Tibial artery (tissue), 4 donors: ENCODE results near the gene INPP5A.

Experiments
- DNase-seq, 2 donors: peaks; one replicate each; pipeline ENCODE4 v3.0.0-alpha.2; 2019
- H3K27ac ChIP-seq, 2 donors: fragments of 200-600 bp; sonication (generic) in 1 of 2; 1 replicate in 1 of 2; 2 replicates in 1 of 2; pipeline ENCODE4 v1.5.1; 2018 to 2019; ENCODE audit warnings: mild to moderate bottlenecking in 1 of 2
- H3K27me3 ChIP-seq, 2 donors: fragments of 200-600 bp; sonication (generic) in 1 of 2; one replicate each; pipeline versions ENCODE4 v1.5.1 to v1.6.0; 2016 to 2019
- H3K36me3 ChIP-seq, 3 donors: fragments of 200-600 bp; sonication (generic) in 2 of 3; one replicate each; pipeline ENCODE4 v1.5.1; 2016 to 2019; ENCODE audit warnings: mild to moderate bottlenecking in 2 of 3
- H3K4me1 ChIP-seq, 4 donors: fragments of 200-600 bp; sonication (generic) in 2 of 4; 1 replicate in 3 of 4; 2 replicates in 1 of 4; pipeline ENCODE4 v1.5.1; 2016 to 2019
- H3K4me3 ChIP-seq, 2 donors: fragments of 200-600 bp; sonication (generic) in 1 of 2; 1 replicate in 1 of 2; 2 replicates in 1 of 2; pipeline ENCODE4 v1.5.1; 2018 to 2019; ENCODE audit warnings: mild to moderate bottlenecking in 2 of 2
- H3K9me3 ChIP-seq, 3 donors: fragments of 200-600 bp; sonication (generic) in 1 of 3; one replicate each; pipeline ENCODE4 v1.5.1; 2016 to 2019
- intact Hi-C: fragments of 100-400 bp; cut with DNase I; formaldehyde crosslinking; loops from one replicate; pipeline ENCODE4 v1.15.0; 2023; ENCODE audit warnings: low total_unique reads
- TF ChIP-seq, protein P1 (sequence below), 2 experiments: fragments of 200-600 bp in 1 of 2; fragments of 450-650 bp in 1 of 2; IDR thresholded peaks; one replicate each; pipeline ENCODE4 v1.5.1; 2017 to 2019; ENCODE audit warnings: antibody characterized with exemption in 2 of 2, mild to moderate bottlenecking in 1 of 2, moderate library complexity in 1 of 2

INPP5A gene

DNA sequence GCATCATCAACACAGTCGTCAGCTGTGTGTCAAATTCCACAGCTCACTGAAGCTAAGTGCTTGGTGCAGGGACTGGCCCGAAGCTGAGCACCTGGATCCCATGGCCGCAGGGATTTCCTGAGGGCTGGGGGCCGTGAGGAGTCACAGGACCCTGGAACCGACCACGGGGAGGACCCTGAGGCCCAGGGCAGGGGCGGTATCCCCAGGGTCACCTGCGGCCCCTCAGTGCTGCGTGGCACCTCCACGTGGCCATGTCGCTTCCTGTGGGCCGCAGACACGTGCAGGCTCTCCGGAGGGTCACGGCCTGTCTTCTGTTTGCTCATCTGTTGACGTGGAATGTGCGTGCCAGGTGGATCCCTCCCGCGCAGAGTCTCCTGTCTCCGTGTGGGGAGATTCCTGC is 194.9 kb downstream of the INPP5A start:
- Histone ChIP-seq H3K36me3 (peaks cover 8 to 82% (median 43%) of the 10 kb centered on the region in 3 donors), H3K4me3 (no peak overlapping the region)

DNA sequence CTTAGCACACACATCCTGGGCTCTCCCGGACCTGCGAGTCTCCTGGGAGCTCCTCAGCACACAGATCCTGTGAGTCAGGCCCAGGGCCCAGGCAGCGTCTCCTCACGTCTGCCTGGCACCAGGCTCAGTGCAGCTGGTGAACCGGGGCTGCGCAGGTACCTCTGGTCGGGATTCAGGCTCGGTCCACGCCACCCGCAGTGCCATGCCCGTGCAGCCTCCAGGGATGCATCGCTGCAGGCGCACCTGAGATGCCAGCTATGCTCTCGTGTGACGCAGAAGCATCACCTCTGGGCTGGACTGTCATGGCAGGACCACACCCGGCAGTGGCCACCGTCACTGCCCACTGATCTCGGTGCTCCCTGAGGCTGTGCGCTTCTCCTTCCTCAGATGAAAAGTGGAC is 196.3 kb downstream of the INPP5A start:
- Histone ChIP-seq H3K4me3 (no peak overlapping the region), H3K4me1 (no peaks in the 10 kb centered on the region), H3K27me3 (no peaks in the 10 kb centered on the region), H3K9me3 (no peaks in the 10 kb centered on the region), H3K27ac (no peak overlapping the region), H3K36me3 (peaks cover 0 to 70% (median 31%) of the 10 kb centered on the region in 3 donors)
- TF ChIP-seq, protein P1, sequence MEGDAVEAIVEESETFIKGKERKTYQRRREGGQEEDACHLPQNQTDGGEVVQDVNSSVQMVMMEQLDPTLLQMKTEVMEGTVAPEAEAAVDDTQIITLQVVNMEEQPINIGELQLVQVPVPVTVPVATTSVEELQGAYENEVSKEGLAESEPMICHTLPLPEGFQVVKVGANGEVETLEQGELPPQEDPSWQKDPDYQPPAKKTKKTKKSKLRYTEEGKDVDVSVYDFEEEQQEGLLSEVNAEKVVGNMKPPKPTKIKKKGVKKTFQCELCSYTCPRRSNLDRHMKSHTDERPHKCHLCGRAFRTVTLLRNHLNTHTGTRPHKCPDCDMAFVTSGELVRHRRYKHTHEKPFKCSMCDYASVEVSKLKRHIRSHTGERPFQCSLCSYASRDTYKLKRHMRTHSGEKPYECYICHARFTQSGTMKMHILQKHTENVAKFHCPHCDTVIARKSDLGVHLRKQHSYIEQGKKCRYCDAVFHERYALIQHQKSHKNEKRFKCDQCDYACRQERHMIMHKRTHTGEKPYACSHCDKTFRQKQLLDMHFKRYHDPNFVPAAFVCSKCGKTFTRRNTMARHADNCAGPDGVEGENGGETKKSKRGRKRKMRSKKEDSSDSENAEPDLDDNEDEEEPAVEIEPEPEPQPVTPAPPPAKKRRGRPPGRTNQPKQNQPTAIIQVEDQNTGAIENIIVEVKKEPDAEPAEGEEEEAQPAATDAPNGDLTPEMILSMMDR (IDR thresholded peaks at IDR 0.05): no peak
- intact Hi-C loops: no loop called here
- DNase-seq: no peak

More for the DNA sequence above, 194.9 kb downstream of the INPP5A start:
- Histone ChIP-seq H3K4me1 (no peaks in the 10 kb centered on the region), H3K9me3 (no peaks in the 10 kb centered on the region), H3K27ac (no peak overlapping the region), H3K27me3 (no peaks in the 10 kb centered on the region)
- intact Hi-C loops: no loop called here
- no peak for DNase-seq
- TF ChIP-seq, protein P1 (IDR thresholded peaks at IDR 0.05): no peak

DNA sequence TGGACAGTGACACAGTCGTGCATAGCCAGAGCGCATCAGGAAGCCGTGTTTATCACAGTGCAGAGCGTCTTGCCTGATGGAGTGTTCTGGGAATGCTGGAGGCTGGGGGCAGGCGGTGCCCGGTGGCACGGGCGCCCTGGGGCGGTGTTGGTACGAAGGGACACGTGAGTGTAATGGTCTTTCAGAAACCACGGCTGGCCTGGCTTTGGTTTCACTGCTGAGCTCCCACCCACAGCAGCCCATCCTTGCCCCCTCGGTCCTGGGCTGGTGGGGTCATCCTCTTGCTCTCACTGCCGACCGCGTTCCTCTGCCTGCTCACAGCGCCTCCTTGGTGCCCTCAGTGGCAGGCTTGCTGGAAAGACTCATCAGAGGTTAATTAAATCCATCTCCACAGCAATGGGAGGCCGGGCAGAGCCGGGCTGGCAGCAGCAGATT is 197.8 kb downstream of the INPP5A start:
- DNase-seq: no peak
- Histone ChIP-seq H3K27me3 (no peaks in the 10 kb centered on the region), H3K27ac (no peak overlapping the region), H3K4me1 (no peaks in the 10 kb centered on the region), H3K4me3 (no peak overlapping the region), H3K36me3 (peaks cover 0 to 68% (median 26%) of the 10 kb centered on the region in 3 donors), H3K9me3 (no peaks in the 10 kb centered on the region)
- intact Hi-C loops: no loop called here
- TF ChIP-seq, protein P1 (IDR thresholded peaks at IDR 0.05): no peak

DNA sequence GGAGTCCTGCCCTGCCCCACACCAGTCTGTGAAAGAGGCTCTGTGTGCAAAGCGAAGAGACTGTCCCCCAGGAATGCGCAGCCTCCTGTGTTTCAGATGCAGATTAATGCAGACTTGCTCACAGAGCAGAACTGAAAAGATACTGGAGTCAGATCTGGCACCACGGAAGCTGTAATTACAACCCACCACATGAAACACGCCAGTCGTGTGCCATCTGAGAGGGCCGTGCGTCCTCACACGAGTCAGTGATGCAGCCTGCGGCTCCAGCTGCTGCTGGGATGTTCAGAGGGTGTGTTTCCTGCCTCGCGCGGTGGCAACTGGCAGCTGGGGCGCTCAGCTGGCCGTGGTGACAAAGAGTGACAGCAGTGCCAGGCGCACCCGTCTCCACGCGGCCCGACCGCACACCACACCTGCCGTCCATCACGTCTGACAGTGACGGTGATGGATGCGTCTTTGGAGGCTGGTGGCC is 198.4 kb downstream of the INPP5A start:
- no peak overlapping the region for H3K27ac ChIP-seq
- intact Hi-C loops: no loop called here
- H3K9me3 ChIP-seq: no peaks in the 10 kb centered on the region
- H3K27me3 ChIP-seq: no peaks in the 10 kb centered on the region
- no peaks in the 10 kb centered on the region for H3K4me1 ChIP-seq
- TF ChIP-seq, protein P1 (IDR thresholded peaks at IDR 0.05): no peak
- H3K4me3 ChIP-seq: no peak overlapping the region
- H3K36me3 ChIP-seq: peaks cover 0 to 66% (median 24%) of the 10 kb centered on the region in 3 donors
- DNase-seq: no peak

DNA sequence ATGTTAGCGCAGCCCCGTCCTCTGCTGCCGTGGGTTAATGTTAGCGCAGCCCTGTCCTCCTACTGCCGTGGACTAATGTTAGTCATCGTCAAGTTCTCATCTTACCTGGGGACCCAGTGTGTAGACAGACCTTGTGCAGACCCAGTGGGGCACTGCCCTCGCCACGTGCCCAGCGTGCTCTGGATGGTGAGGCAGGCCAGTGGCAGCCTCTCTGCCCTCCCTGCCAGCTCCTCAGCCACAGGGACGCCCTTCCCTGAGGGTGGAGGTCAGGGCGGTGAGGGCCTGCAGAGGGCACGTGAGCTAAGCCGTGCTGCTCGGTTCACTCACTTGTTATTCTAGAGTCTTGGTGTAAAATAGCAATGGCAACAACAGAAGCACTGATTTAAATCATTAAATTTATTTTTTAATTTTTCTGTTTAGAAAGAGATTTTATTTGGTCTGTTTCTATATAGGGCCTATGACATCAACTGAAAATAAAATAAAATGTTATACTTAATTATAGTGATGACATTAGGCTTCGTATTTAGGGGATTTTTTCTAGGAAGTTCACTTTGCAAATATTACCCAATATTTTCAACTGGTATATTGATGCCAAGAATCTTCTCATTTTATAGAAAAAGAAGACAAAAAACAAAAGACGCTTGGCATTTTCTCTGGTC is 199.9 kb downstream of the INPP5A start:
- H3K27ac ChIP-seq: no peak overlapping the region
- TF ChIP-seq, protein P1 (IDR thresholded peaks at IDR 0.05): no peak
- H3K36me3 ChIP-seq: peaks cover 0 to 64% (median 37%) of the 10 kb centered on the region in 3 donors
- no peaks in the 10 kb centered on the region for H3K27me3 ChIP-seq
- no peak for DNase-seq
- intact Hi-C loops: no loop called here
- no peaks in the 10 kb centered on the region for H3K4me1 ChIP-seq
- H3K4me3 ChIP-seq: no peak overlapping the region
- no peaks in the 10 kb centered on the region for H3K9me3 ChIP-seq
